Measurements from ENCODE around the gene SNRNP25. TPM values are rescaled to one million over a fixed set of nuclear protein-coding genes. Genes with fewer than 3 reads are reported as not detected.

SNRNP25 gene
- total RNA-seq, 2 experiments from 2014 or later: 38.0 to 38.6 TPM

- Mint-ChIP-seq H3K9me3 (no peaks in the 10 kb centered on the region), H3K27ac (no peak overlapping the region), H3K36me3 (ENCODE audit: low read depth) (peaks cover 3% of the 10 kb centered on the region), H3K4me3 (no peak overlapping the region), H3K27me3 (ENCODE audit: low read depth) (peaks cover 3% of the 10 kb centered on the region), H3K4me1 (ENCODE audit: low read depth) (peaks cover 4% of the 10 kb centered on the region)
- intact Hi-C loops (cut with micrococcal nuclease): no loop called here
- no peak for DNase-seq
- CTCF ChIA-PET: interaction anchor here (1.6 to 10.7 kb wide), 2 partner anchors 34 to 35 kb away, joined by 11 to 216 read pairs; no protein-coding TSS in a partner anchor
These were observed 7.6 kb downstream of the SNRNP25 start for GRCh38 chr16:60929-61878.

GRCh38 chr16:61879-62281 is 8.3 kb downstream of the SNRNP25 start:
- Mint-ChIP-seq H3K4me3 (no peak overlapping the region), H3K4me1 (ENCODE audit: low read depth) (peaks cover 4% of the 10 kb centered on the region), H3K36me3 (ENCODE audit: low read depth) (peaks cover 3% of the 10 kb centered on the region), H3K27ac (no peak overlapping the region), H3K27me3 (ENCODE audit: low read depth) (peaks cover 3% of the 10 kb centered on the region), H3K9me3 (no peaks in the 10 kb centered on the region)
- CTCF ChIA-PET: interaction anchor here (10.7 kb wide), 1 partner anchor 33 kb away, joined by 216 read pairs; no protein-coding TSS in a partner anchor
- intact Hi-C loops (cut with micrococcal nuclease): no loop called here
- DNase-seq: no peak

- Mint-ChIP-seq H3K36me3 (ENCODE audit: low read depth) (peaks cover under 1% of the 10 kb centered on the region), H3K27ac (no peak overlapping the region), H3K27me3 (ENCODE audit: low read depth) (peaks cover 3% of the 10 kb centered on the region), H3K4me3 (no peak overlapping the region), H3K9me3 (no peaks in the 10 kb centered on the region), H3K4me1 (ENCODE audit: low read depth) (peaks cover 4% of the 10 kb centered on the region)
- intact Hi-C loops (cut with micrococcal nuclease): no loop called here
- CTCF ChIA-PET: interaction anchor here (4.1 to 10.7 kb wide), 2 partner anchors 14 to 33 kb away, joined by 37 to 216 read pairs; partner anchors contain the start of gene MPG
- no peak for DNase-seq
These were observed 8.8 kb downstream of the SNRNP25 start for GRCh38 chr16:62283-62967.

- no peak for DNase-seq
- H3K4me3 Mint-ChIP-seq: no peak overlapping the region
- peaks cover 4% of the 10 kb centered on the region for H3K4me1 Mint-ChIP-seq (ENCODE audit: low read depth)
- H3K9me3 Mint-ChIP-seq: no peaks in the 10 kb centered on the region
- intact Hi-C loops (cut with micrococcal nuclease): no loop called here
- CTCF ChIA-PET: interaction anchor here (0.8 to 10.7 kb wide), 3 partner anchors 14 to 119 kb away, joined by 3 to 216 read pairs (median 37); partner anchors contain the start of gene MPG
- peaks cover 3% of the 10 kb centered on the region for H3K27me3 Mint-ChIP-seq (ENCODE audit: low read depth)
- H3K36me3 Mint-ChIP-seq (ENCODE audit: low read depth): no peaks in the 10 kb centered on the region
- H3K27ac Mint-ChIP-seq: no peak overlapping the region
These were observed 9.4 kb downstream of the SNRNP25 start for GRCh38 chr16:62968-63391.

- intact Hi-C loops (cut with micrococcal nuclease): no loop called here
- H3K9me3 Mint-ChIP-seq: no peaks in the 10 kb centered on the region
- peaks cover 3% of the 10 kb centered on the region for H3K27me3 Mint-ChIP-seq (ENCODE audit: low read depth)
- no peak overlapping the region for H3K27ac Mint-ChIP-seq
- CTCF ChIA-PET: interaction anchor here (0.6 to 10.7 kb wide), 4 partner anchors 13 to 119 kb away, joined by 3 to 216 read pairs (median 20); partner anchors contain the start of gene MPG
- no peak overlapping the region for H3K4me3 Mint-ChIP-seq
- H3K36me3 Mint-ChIP-seq (ENCODE audit: low read depth): no peaks in the 10 kb centered on the region
- no peak for DNase-seq
- H3K4me1 Mint-ChIP-seq (ENCODE audit: low read depth): peaks cover 4% of the 10 kb centered on the region
These were observed 9.8 kb downstream of the SNRNP25 start for GRCh38 chr16:63466-63865.

GRCh38 chr16:63998-64913 is 10.6 kb downstream of the SNRNP25 start:
- CTCF ChIA-PET: interaction anchor here (0.6 to 10.7 kb wide), 7 partner anchors 12 to 298 kb away, joined by 3 to 216 read pairs (median 8); partner anchors contain the start of genes HBQ1 and MPG
- Mint-ChIP-seq H3K27ac (no peak overlapping the region), H3K4me1 (ENCODE audit: low read depth) (peaks cover 4% of the 10 kb centered on the region), H3K27me3 (ENCODE audit: low read depth) (peaks cover 3% of the 10 kb centered on the region), H3K36me3 (ENCODE audit: low read depth) (no peaks in the 10 kb centered on the region), H3K4me3 (no peak overlapping the region), H3K9me3 (no peaks in the 10 kb centered on the region)
- no peak for DNase-seq
- intact Hi-C loops (cut with micrococcal nuclease): no loop called here

GRCh38 chr16:64914-65255 is 11.3 kb downstream of the SNRNP25 start:
- peaks cover 4% of the 10 kb centered on the region for H3K4me1 Mint-ChIP-seq (ENCODE audit: low read depth)
- no peaks in the 10 kb centered on the region for H3K9me3 Mint-ChIP-seq
- H3K27ac Mint-ChIP-seq: no peak overlapping the region
- CTCF ChIA-PET: interaction anchor here (0.7 to 10.7 kb wide), 10 partner anchors 12 to 298 kb away, joined by 3 to 216 read pairs (median 10); partner anchors contain the start of genes HBQ1 and MPG
- H3K4me3 Mint-ChIP-seq: no peak overlapping the region
- H3K27me3 Mint-ChIP-seq (ENCODE audit: low read depth): peaks cover 9% of the 10 kb centered on the region
- no peak for DNase-seq
- no peaks in the 10 kb centered on the region for H3K36me3 Mint-ChIP-seq (ENCODE audit: low read depth)
- intact Hi-C loops (cut with micrococcal nuclease): loop anchor here (1.0 kb wide), 3 partner anchors 32 to 297 kb away; no protein-coding TSS in a partner anchor

- peak; percentile 93 for DNase-seq
- Mint-ChIP-seq H3K27ac (no peak overlapping the region), H3K36me3 (ENCODE audit: low read depth) (no peaks in the 10 kb centered on the region), H3K4me3 (no peak overlapping the region), H3K4me1 (ENCODE audit: low read depth) (peaks cover 4% of the 10 kb centered on the region), H3K27me3 (ENCODE audit: low read depth) (peaks cover 12% of the 10 kb centered on the region), H3K9me3 (no peaks in the 10 kb centered on the region)
- CTCF ChIA-PET: interaction anchor here (0.8 to 10.7 kb wide), 13 partner anchors 8 to 297 kb away, joined by 3 to 216 read pairs (median 8); partner anchors contain the start of genes HBQ1 and MPG
- intact Hi-C loops (cut with micrococcal nuclease): loop anchor here (1.0 kb wide), 3 partner anchors 32 to 297 kb away; no protein-coding TSS in a partner anchor
These were observed 12.1 kb downstream of the SNRNP25 start for GRCh38 chr16:65745-66144.

GRCh38 chr16:66309-67182 is 12.9 kb downstream of the SNRNP25 start:
- CTCF ChIA-PET: interaction anchor here (0.8 to 10.7 kb wide), 12 partner anchors 9 to 296 kb away, joined by 3 to 216 read pairs (median 10); partner anchors contain the start of genes HBQ1 and MPG
- Mint-ChIP-seq H3K27ac (no peak overlapping the region), H3K4me1 (ENCODE audit: low read depth) (peaks cover 4% of the 10 kb centered on the region), H3K4me3 (no peak overlapping the region), H3K36me3 (ENCODE audit: low read depth) (no peaks in the 10 kb centered on the region), H3K27me3 (ENCODE audit: low read depth) (peaks cover 16% of the 10 kb centered on the region), H3K9me3 (no peaks in the 10 kb centered on the region)
- DNase-seq: no peak
- intact Hi-C loops (cut with micrococcal nuclease): no loop called here

- no peak for DNase-seq
- Mint-ChIP-seq H3K4me3 (no peak overlapping the region), H3K27ac (no peak overlapping the region), H3K27me3 (ENCODE audit: low read depth) (peaks cover 19% of the 10 kb centered on the region), H3K36me3 (ENCODE audit: low read depth) (no peaks in the 10 kb centered on the region), H3K4me1 (ENCODE audit: low read depth) (peaks cover 6% of the 10 kb centered on the region), H3K9me3 (no peaks in the 10 kb centered on the region)
- CTCF ChIA-PET: interaction anchor here (1.4 to 10.7 kb wide), 6 partner anchors 10 to 295 kb away, joined by 3 to 216 read pairs (median 12); partner anchors contain the start of gene HBQ1
- intact Hi-C loops (cut with micrococcal nuclease): no loop called here
These were observed 13.7 kb downstream of the SNRNP25 start for GRCh38 chr16:67183-67791.

All from activated naive CD4-positive, alpha-beta T cell treated with anti-CD3 and anti-CD28 coated beads for 36 hours (primary cell).